Mammary epithelial cell (primary cell): ENCODE measurements around the gene PTK6.

Experiments
- EZH2 ChIP-seq: IDR thresholded peaks from 2 replicates; pipeline ENCODE4 v1.6.1; 2012; ENCODE audit warnings: low read length, inconsistent platforms, borderline replicate concordance
- TF ChIP-seq, protein P1 (sequence below), 2 donors: IDR thresholded peaks in 1 of 2; conservative IDR thresholded peaks in 1 of 2; 2 replicates each; pipeline ENCODE4 v1.5.1; 2011 to 2012; ENCODE audit warnings: inconsistent platforms in 2 of 2, low read length in 2 of 2, mild to moderate bottlenecking in 2 of 2, control low read depth in 1 of 2, low read depth in 1 of 2; ENCODE audit not compliant: insufficient read depth in 1 of 2; ENCODE audit errors: extremely low read depth in 1 of 2

DNA sequence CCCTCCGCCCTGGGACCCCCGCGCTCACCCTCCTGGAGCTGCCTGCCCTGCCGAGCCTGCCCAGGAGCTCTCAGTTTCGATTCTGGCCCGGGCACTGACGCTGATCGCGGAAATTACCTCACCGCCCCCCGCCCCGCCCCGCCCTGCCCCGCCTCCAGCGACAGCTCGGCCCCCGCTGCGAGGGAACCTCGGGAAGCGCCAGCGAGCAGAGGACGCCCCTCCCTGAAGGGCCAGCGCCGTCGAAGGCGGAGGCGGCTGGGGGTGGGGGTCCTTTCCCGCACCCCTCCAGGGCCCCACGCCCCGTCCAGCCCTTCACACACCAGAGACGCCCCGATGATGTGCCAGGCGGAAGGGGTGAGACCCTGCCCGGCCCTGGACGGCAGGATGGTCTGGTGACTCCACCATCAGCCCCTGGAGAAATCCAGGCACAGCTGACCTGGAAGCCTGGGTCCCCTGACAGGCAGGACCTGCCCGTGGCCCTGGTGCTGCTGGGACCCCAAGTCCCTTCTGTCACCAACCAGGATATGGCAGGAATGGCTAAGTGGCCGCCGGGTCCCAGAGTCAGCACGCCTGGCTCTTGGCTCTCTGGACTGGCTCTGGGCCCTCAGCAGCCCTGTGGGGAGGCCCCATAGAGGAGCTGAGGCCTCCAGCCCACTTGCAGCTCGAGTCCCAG, 37.1 kb upstream of the PTK6 start, which contains the start of gene HELZ2:
- TF ChIP-seq, protein P1, sequence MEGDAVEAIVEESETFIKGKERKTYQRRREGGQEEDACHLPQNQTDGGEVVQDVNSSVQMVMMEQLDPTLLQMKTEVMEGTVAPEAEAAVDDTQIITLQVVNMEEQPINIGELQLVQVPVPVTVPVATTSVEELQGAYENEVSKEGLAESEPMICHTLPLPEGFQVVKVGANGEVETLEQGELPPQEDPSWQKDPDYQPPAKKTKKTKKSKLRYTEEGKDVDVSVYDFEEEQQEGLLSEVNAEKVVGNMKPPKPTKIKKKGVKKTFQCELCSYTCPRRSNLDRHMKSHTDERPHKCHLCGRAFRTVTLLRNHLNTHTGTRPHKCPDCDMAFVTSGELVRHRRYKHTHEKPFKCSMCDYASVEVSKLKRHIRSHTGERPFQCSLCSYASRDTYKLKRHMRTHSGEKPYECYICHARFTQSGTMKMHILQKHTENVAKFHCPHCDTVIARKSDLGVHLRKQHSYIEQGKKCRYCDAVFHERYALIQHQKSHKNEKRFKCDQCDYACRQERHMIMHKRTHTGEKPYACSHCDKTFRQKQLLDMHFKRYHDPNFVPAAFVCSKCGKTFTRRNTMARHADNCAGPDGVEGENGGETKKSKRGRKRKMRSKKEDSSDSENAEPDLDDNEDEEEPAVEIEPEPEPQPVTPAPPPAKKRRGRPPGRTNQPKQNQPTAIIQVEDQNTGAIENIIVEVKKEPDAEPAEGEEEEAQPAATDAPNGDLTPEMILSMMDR (conservative IDR thresholded peaks at IDR 0.05 in 1 of 2, IDR thresholded peaks at IDR 0.05 in 1 of 2; ENCODE audit: extremely low read depth in 1 of 2, insufficient read depth in 1 of 2, low read depth in 1 of 2, low read length in 2 of 2): no peak
- no peak for TF ChIP-seq EZH2
